ENCODE results near the gene DPP10.
"Not testable (repeated sequence)": the region's sequence is repeated elsewhere in the genome, so short reads cannot be mapped to it uniquely, and the experiment has no call there.

DPP10 gene

DNA sequence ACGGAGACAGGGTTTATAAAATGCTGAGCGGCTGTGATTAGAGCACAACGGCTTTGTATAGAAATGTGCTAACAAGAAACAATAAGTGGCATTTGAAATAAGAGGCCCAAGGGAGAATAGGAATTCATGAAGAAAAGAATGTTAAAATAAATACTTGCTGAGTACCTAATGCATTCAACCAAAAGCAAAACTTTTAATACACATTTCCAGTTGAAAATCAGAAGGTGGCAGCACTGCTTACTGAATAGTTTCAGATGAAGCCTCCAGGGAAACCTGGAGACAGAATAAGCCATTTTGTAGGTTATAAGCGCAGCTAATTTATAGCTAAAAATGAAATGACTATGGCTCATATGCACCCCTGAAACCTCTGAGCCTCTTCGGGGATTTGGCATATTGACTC is 286.6 kb downstream of the DPP10 start:
- no peak for DNase-seq

GRCh38 chr2:114735126-114735525 is 292.7 kb downstream of the DPP10 start:
- DNase-seq, result no peak

DNA sequence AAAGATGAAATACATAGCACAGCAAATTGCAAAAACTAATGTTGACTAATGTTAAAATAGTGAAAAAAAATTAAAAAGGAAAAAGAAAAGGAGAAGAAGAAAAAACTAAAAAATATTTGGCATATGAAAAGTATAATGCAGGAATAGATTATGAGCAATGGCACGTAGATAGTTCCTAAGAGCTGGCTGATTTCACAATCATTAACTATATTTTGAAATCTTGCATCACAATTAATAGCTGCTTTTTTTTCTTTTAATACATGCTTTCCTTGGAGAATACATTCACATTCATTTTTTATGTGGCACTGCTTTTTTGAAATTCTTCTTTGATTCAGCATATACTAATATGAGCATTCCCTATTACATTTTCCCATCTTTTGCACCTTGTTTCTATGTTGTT is 299.8 kb downstream of the DPP10 start:
- DNase-seq, result no peak

GRCh38 chr2:114745700-114746099 is 303.3 kb downstream of the DPP10 start:
- DNase-seq, result no peak

DNA sequence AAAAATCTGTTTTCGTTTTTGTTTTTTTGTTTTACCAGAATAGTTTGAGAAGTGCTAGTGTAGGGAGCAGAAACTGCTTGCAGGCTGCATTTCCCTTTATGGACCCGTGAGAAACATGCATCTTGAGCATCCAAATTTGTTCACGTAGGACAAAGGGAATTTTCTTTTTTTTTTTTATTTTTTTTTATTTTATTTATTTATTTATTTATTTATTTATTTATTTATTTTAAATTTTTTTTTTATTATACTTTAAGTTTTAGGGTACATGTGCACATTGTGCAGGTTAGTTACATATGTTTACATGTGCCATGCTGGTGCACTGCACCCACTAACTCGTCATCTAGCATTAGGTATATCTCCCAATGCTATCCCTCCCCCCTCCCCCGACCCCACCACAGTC is 305.7 kb downstream of the DPP10 start:
- not testable (repeated sequence) for DNase-seq

- no peak for DNase-seq
These were observed 310.0 kb downstream of the DPP10 start for GRCh38 chr2:114752425-114752824.

DNA sequence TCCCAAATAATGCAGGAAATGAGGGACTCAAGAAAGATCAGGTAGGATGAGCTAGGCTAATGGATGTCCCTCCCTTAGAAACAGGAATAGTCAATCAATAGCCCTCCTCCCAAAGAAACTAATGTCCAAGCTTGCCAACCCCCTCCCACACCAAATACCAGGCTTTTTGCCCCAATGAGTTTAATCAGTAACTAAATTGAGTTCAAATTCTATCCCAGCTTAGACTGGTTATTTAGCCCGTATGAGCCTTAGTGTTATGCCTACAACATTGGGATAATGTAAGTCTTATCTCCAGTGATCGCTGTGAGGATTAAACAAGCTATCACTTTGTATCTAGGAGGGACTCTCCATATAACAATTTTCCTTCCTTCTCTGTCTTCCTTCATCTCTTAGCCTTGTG is 310.7 kb downstream of the DPP10 start:
- no peak for DNase-seq

- DNase-seq, result no peak
These were observed 312.6 kb downstream of the DPP10 start for GRCh38 chr2:114754907-114755563.

GRCh38 chr2:114762376-114762775 is 319.9 kb downstream of the DPP10 start:
- no peak for DNase-seq

- DNase-seq, result no peak
These were observed 320.5 kb downstream of the DPP10 start for GRCh38 chr2:114762986-114763385.

GRCh38 chr2:114769110-114769509 is 326.7 kb downstream of the DPP10 start:
- no peak for DNase-seq

GRCh38 chr2:114769991-114770390 is 327.6 kb downstream of the DPP10 start:
- DNase-seq, result no peak

GRCh38 chr2:114784046-114784445 is 341.6 kb downstream of the DPP10 start:
- DNase-seq, result no peak

DNA sequence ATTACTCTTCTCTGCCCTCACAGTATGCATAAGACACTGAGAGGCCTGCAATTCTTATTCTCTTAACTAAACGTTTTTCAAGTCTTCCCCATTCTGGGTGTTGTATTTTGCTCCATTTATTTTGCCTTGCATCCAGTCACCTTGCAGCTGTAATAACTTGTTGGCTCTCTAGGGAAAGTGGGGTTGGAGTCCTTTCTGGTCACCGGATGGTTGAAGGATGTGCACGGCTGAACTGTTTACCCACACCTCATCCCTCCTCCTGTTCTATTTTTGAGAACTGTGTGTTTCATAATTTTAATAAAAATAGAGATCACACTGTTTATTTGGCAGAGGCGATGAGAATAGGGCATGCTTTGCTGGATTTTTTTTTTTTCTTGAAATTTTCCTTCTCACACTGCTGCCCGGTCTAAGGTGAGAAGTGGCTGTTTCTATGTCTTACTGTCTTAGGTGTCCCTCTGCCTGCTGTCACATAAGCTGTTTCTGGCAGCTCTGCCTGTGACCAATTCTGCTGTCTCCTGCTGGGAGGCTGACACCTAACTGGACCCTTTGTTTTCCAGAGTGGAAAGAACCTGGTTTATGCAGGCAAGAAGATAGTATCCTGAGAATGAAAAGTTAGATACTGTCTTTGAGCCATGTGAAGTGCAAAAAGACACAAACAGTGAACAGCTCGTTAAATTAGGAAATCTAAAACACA is 342.6 kb downstream of the DPP10 start:
- DNase-seq, result no peak

DNA sequence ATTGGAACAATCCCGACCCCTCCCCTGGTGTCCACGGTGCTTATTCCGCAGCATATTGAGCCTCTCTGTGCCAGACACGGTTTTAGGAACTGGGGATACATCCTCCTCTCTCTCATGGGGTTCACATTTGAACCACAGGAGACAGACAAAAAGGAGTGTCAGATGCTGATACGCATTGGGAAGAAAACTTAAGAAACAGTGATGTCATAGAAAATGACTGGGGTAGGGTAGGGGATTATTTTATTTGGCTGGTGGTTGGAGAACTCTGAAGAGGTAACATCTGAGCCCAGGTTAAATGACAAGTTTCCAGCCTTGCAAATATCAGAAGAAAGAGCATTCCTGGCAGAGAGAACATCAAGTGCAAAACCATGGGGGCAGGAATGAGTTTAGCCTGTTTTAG is 344.5 kb downstream of the DPP10 start:
- DNase-seq, result no peak

GRCh38 chr2:114787486-114787885 is 345.0 kb downstream of the DPP10 start:
- DNase-seq, result no peak

- DNase-seq, result no peak
These were observed 347.5 kb downstream of the DPP10 start for GRCh38 chr2:114789989-114790388.

GRCh38 chr2:114797540-114797939 is 355.1 kb downstream of the DPP10 start:
- DNase-seq, result no peak

DNA sequence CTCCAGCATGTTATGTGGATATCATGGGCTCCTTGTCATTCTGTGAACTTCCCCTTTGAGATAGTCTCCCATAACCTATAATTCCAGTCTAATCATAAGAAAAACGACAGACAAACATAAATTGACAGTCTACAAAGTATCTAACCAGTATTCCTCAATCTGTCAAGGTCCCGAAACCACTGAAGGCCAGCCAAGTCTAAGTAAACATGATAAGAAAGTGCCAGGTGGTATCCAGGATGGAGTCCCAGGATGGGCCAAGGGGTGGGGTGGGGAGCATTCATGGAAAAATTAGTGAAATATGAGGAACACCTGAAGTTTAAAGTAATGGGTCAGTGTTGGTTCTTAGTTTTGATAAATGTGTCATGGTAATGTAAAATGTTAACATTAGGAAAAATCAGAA is 355.5 kb downstream of the DPP10 start:
- no peak for DNase-seq

GRCh38 chr2:114800371-114800770 is 357.9 kb downstream of the DPP10 start:
- no peak for DNase-seq

- DNase-seq, result no peak
These were observed 362.8 kb downstream of the DPP10 start for GRCh38 chr2:114805195-114805594.

- no peak for DNase-seq
These were observed 367.7 kb downstream of the DPP10 start for GRCh38 chr2:114810092-114810491.

- DNase-seq, result no peak
These were observed 369.8 kb downstream of the DPP10 start for GRCh38 chr2:114812261-114812660.

- DNase-seq, result no peak
These were observed 371.9 kb downstream of the DPP10 start for GRCh38 chr2:114814355-114814754.

DNA sequence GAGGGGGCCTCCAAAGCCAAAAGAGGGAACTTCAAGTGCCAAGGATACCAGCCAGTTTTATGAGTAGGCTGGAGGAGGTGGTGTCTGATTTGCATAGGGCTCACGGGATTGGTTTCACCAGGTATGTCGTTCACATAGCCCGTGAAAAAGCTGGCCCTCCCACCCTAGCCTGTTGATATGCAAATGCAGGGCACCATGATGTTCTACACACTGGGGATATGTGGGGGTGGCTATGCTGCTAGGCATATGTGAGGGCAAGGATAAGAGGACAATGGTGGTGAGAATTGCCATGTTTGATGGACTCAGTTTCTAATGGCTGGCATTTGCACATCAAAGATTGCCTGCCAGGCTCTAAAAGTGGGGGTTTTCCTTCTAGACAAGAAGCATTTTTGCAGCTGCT is 378.6 kb downstream of the DPP10 start:
- DNase-seq, result no peak

Data from NCI-H2171 (cell line).